HG03521 (cell line): ENCODE results near the gene KRT4.
"Not testable (repeated sequence)": the region's sequence is repeated elsewhere in the genome, so short reads cannot be mapped to it uniquely, and the experiment has no call there.

Source experiments
- ATAC-seq: cut with Tn5 transposase; IDR thresholded peaks from one replicate; pipeline ENCODE4 v1.9.1; 2021; ENCODE audit warnings: mild to moderate bottlenecking, moderate library complexity; ENCODE audit not compliant: unreplicated experiment

KRT4 gene

GRCh38 chr12:52776435-52776834 is 37.5 kb downstream of the KRT4 start:
- no peak for ATAC-seq

GRCh38 chr12:52774629-52775250 is 39.2 kb downstream of the KRT4 start:
- ATAC-seq, result no peak

GRCh38 chr12:52772772-52773171 is 41.1 kb downstream of the KRT4 start:
- no peak for ATAC-seq

- no peak for ATAC-seq
Measured at GRCh38 chr12:52772188-52772587, 41.7 kb downstream of the KRT4 start.

GRCh38 chr12:52771505-52771904 is 42.4 kb downstream of the KRT4 start:
- ATAC-seq, result no peak

- no peak for ATAC-seq
Measured at GRCh38 chr12:52771088-52771487, 42.8 kb downstream of the KRT4 start.

- ATAC-seq, result no peak
Measured at GRCh38 chr12:52769946-52770345, 44.0 kb downstream of the KRT4 start.

- ATAC-seq, result no peak
Measured at GRCh38 chr12:52769354-52769753, 44.6 kb downstream of the KRT4 start.

GRCh38 chr12:52768479-52769200 is 45.3 kb downstream of the KRT4 start:
- ATAC-seq, result no peak

- ATAC-seq, result no peak
Measured at GRCh38 chr12:52767427-52767826, 46.5 kb downstream of the KRT4 start.

- no peak for ATAC-seq
Measured at GRCh38 chr12:52767020-52767379, 46.9 kb downstream of the KRT4 start.

- no peak for ATAC-seq
Measured at GRCh38 chr12:52766351-52767019, 47.4 kb downstream of the KRT4 start.

- ATAC-seq, result no peak
Measured at GRCh38 chr12:52765702-52766101, 48.2 kb downstream of the KRT4 start.

GRCh38 chr12:52763991-52764390 is 49.9 kb downstream of the KRT4 start:
- ATAC-seq, result no peak

- no peak for ATAC-seq
Measured at GRCh38 chr12:52763036-52763659, 50.8 kb downstream of the KRT4 start.

- ATAC-seq, result no peak
Measured at GRCh38 chr12:52761802-52762201, 52.1 kb downstream of the KRT4 start.

GRCh38 chr12:52761218-52761617 is 52.7 kb downstream of the KRT4 start:
- not testable (repeated sequence) for ATAC-seq

GRCh38 chr12:52760623-52761022 is 53.3 kb downstream of the KRT4 start:
- ATAC-seq, result no peak

- ATAC-seq, result no peak
Measured at GRCh38 chr12:52759695-52760094, 54.2 kb downstream of the KRT4 start.

GRCh38 chr12:52759218-52759617 is 54.7 kb downstream of the KRT4 start:
- no peak for ATAC-seq

- ATAC-seq, result no peak
Measured at GRCh38 chr12:52757449-52758176, 56.3 kb downstream of the KRT4 start.
